Neuronal stem cell (in vitro differentiated cells): Measurements from ENCODE around the gene TENT4B.

Source experiments
- DNase-seq: peaks from one replicate; pipeline ENCODE4 v3.0.0-alpha.2; 2013; ENCODE audit warnings: low spot score
- H2AFZ ChIP-seq: one replicate; pipeline ENCODE4 v1.6.1; 2013; ENCODE audit warnings: mild to moderate bottlenecking, low read length, inconsistent platforms
- H2AK5ac ChIP-seq: 2 replicates; pipeline ENCODE4 v1.6.1; 2013; ENCODE audit warnings: low read depth, mild to moderate bottlenecking, inconsistent platforms, low read length, moderate library complexity, mixed read lengths
- H2BK120ac ChIP-seq: 2 replicates; pipeline ENCODE4 v1.6.1; 2013; ENCODE audit warnings: low read depth, mild to moderate bottlenecking, inconsistent platforms, low read length, moderate library complexity, mixed read lengths
- H2BK12ac ChIP-seq: one replicate; pipeline ENCODE4 v1.6.1; 2013; ENCODE audit warnings: low read length, inconsistent platforms
- H2BK15ac ChIP-seq: 2 replicates; pipeline ENCODE4 v1.6.1; 2013; ENCODE audit warnings: mild to moderate bottlenecking, low read length, inconsistent platforms, mixed read lengths
- H2BK5ac ChIP-seq: one replicate; pipeline ENCODE4 v1.6.1; 2013; ENCODE audit warnings: inconsistent platforms, mild to moderate bottlenecking, low read length, moderate library complexity
- H3K14ac ChIP-seq: one replicate; pipeline ENCODE4 v1.6.1; 2013; ENCODE audit warnings: low read length, inconsistent platforms
- H3K18ac ChIP-seq: 2 replicates; pipeline ENCODE4 v1.6.1; 2013; ENCODE audit warnings: low read length, inconsistent platforms
- H3K23ac ChIP-seq: 2 replicates; pipeline ENCODE4 v1.6.1; 2013; ENCODE audit warnings: low read depth, mild to moderate bottlenecking, mixed read lengths, low read length, inconsistent platforms; ENCODE audit not compliant: poor library complexity
- H3K27ac ChIP-seq: replicated peaks from 3 replicates; pipeline ENCODE4 v1.5.1; 2013; ENCODE audit warnings: low read length, inconsistent platforms
- H3K27me3 ChIP-seq, 3 experiments: 2 replicates each; pipeline ENCODE4 v1.6.1; 2013; ENCODE audit warnings: low read length in 3 of 3, mild to moderate bottlenecking in 2 of 3, inconsistent platforms in 1 of 3, low read depth in 1 of 3, mixed read lengths in 1 of 3, moderate library complexity in 1 of 3; ENCODE audit not compliant: control insufficient read depth in 3 of 3, insufficient read depth in 3 of 3
- H3K36me3 ChIP-seq, 2 donors: replicated peaks in 1 of 2; 2 replicates each; pipeline ENCODE4 v1.6.1; 2013; ENCODE audit warnings: low read length in 2 of 2; ENCODE audit not compliant: control insufficient read depth in 2 of 2, insufficient read depth in 2 of 2
- H3K4ac ChIP-seq: 2 replicates; pipeline ENCODE4 v1.6.1; 2013; ENCODE audit warnings: inconsistent platforms, mild to moderate bottlenecking, low read length, moderate library complexity
- H3K4me1 ChIP-seq, 2 donors: 1 replicate in 1 of 2; 2 replicates in 1 of 2; pipeline ENCODE4 v1.6.1; 2013; ENCODE audit warnings: low read length in 2 of 2, low read depth in 1 of 2; ENCODE audit not compliant: control insufficient read depth in 2 of 2, insufficient read depth in 1 of 2
- H3K4me2 ChIP-seq: one replicate; pipeline ENCODE4 v1.6.1; 2013; ENCODE audit warnings: mild to moderate bottlenecking, low read length, inconsistent platforms; ENCODE audit not compliant: insufficient read depth, poor library complexity, severe bottlenecking
- H3K4me3 ChIP-seq, 2 donors: 2 replicates each; pipeline ENCODE4 v1.5.1; 2013; ENCODE audit warnings: low read length in 2 of 2, mild to moderate bottlenecking in 2 of 2, inconsistent platforms in 1 of 2, moderate library complexity in 1 of 2
- H3K79me1 ChIP-seq: one replicate; pipeline ENCODE4 v1.6.1; 2013; ENCODE audit warnings: low read depth, mild to moderate bottlenecking, inconsistent platforms, low read length, moderate library complexity
- H3K9ac ChIP-seq: one replicate; pipeline ENCODE4 v1.6.1; 2013; ENCODE audit warnings: mild to moderate bottlenecking, low read depth, low read length, inconsistent platforms; ENCODE audit not compliant: poor library complexity
- H3K9me3 ChIP-seq, 2 donors: replicated peaks in 1 of 2; 2 replicates each; pipeline versions ENCODE3 to v1.6.1; 2013; ENCODE audit warnings: low read length in 2 of 2, mild to moderate bottlenecking in 2 of 2, inconsistent platforms in 1 of 2, low read depth in 1 of 2, mixed read lengths in 1 of 2, moderate library complexity in 1 of 2; ENCODE audit not compliant: control insufficient read depth in 2 of 2, insufficient read depth in 1 of 2
- H4K8ac ChIP-seq: one replicate; pipeline ENCODE4 v1.6.1; 2013; ENCODE audit warnings: low read depth, mild to moderate bottlenecking, inconsistent platforms, low read length, moderate library complexity
- H4K91ac ChIP-seq: one replicate; pipeline ENCODE4 v1.6.1; 2013; ENCODE audit warnings: low read length, low read depth, mild to moderate bottlenecking, inconsistent platforms; ENCODE audit not compliant: poor library complexity
- WGBS, 2 donors: extraction: QIAGEN DNeasy Blood & Tissue Kit; methylation state at CpG; one replicate each; pipeline ENCODE4 v1.1.7; 2013; ENCODE audit warnings: missing lambda C conversion rate in 2 of 2, mixed read lengths in 1 of 2; ENCODE audit not compliant: insufficient read length in 2 of 2, insufficient replicate concordance in 1 of 2; ENCODE audit errors: extremely low coverage in 2 of 2; 5-methylcytosine and 5-hydroxymethylcytosine counted together

The TENT4B gene

GRCh38 chr16:50195276-50195675 is 42.2 kb downstream of the TENT4B start:
- no peak for DNase-seq
- peaks cover 0 to 8% of the 10 kb centered on the region in 2 donors for H3K9me3 ChIP-seq
- no peak overlapping the region for H3K14ac ChIP-seq
- no peaks in the 10 kb centered on the region for H3K79me1 ChIP-seq
- no peak overlapping the region for H2AFZ ChIP-seq
- H3K4me3 ChIP-seq, result no peak overlapping the region
- no peaks in the 10 kb centered on the region for H3K27me3 ChIP-seq
- no peaks in the 10 kb centered on the region for H3K4me1 ChIP-seq
- H3K23ac ChIP-seq, result no peak overlapping the region
- H2BK5ac ChIP-seq, result no peak overlapping the region
- no peak overlapping the region for H3K27ac ChIP-seq
- no peak overlapping the region for H2BK120ac ChIP-seq
- H2BK12ac ChIP-seq, result no peak overlapping the region
- no peak overlapping the region for H4K8ac ChIP-seq
- H3K4ac ChIP-seq, result no peak overlapping the region
- H3K4me2 ChIP-seq, result no peak overlapping the region
- no peak overlapping the region for H4K91ac ChIP-seq
- no peak overlapping the region for H3K9ac ChIP-seq
- no peak overlapping the region for H2AK5ac ChIP-seq
- WGBS, 2 donors, result no CpG with 5 or more reads among the region's 2 CpGs
- H2BK15ac ChIP-seq, result no peak overlapping the region
- H3K18ac ChIP-seq, result no peak overlapping the region
- H3K36me3 ChIP-seq, result no peaks in the 10 kb centered on the region

GRCh38 chr16:50195756-50196155 is 42.6 kb downstream of the TENT4B start:
- no peaks in the 10 kb centered on the region for H3K27me3 ChIP-seq
- H3K4me3 ChIP-seq, result no peak overlapping the region
- H2AK5ac ChIP-seq, result no peak overlapping the region
- peaks cover 0 to 8% of the 10 kb centered on the region in 2 donors for H3K9me3 ChIP-seq
- H4K8ac ChIP-seq, result no peak overlapping the region
- H2BK15ac ChIP-seq, result no peak overlapping the region
- H3K4me2 ChIP-seq, result no peak overlapping the region
- H4K91ac ChIP-seq, result no peak overlapping the region
- no peak overlapping the region for H2BK5ac ChIP-seq
- H2BK12ac ChIP-seq, result no peak overlapping the region
- H3K18ac ChIP-seq, result no peak overlapping the region
- H3K9ac ChIP-seq, result no peak overlapping the region
- H3K4me1 ChIP-seq, result no peaks in the 10 kb centered on the region
- no peak for DNase-seq
- H2BK120ac ChIP-seq, result no peak overlapping the region
- WGBS, 2 donors, result no CpG with 5 or more reads among the region's 1 CpG
- H3K14ac ChIP-seq, result no peak overlapping the region
- no peaks in the 10 kb centered on the region for H3K79me1 ChIP-seq
- H3K27ac ChIP-seq, result no peak overlapping the region
- H3K23ac ChIP-seq, result no peak overlapping the region
- H2AFZ ChIP-seq, result no peak overlapping the region
- H3K36me3 ChIP-seq, result no peaks in the 10 kb centered on the region
- no peak overlapping the region for H3K4ac ChIP-seq

GRCh38 chr16:50197582-50197981 is 44.5 kb downstream of the TENT4B start:
- H3K23ac ChIP-seq, result no peak overlapping the region
- no peak overlapping the region for H2AFZ ChIP-seq
- H2BK120ac ChIP-seq, result no peak overlapping the region
- WGBS, 2 donors, result no CpG with 5 or more reads among the region's 7 CpGs
- H3K79me1 ChIP-seq, result no peaks in the 10 kb centered on the region
- no peak overlapping the region for H3K9ac ChIP-seq
- no peak overlapping the region for H3K27ac ChIP-seq
- H3K4ac ChIP-seq, result no peak overlapping the region
- H3K4me1 ChIP-seq, result peaks cover 0 to 3% of the 10 kb centered on the region in 2 donors
- no peak overlapping the region for H3K14ac ChIP-seq
- no peaks in the 10 kb centered on the region for H3K36me3 ChIP-seq
- H3K9me3 ChIP-seq, result peaks cover 0 to 8% of the 10 kb centered on the region in 2 donors
- no peak overlapping the region for H3K4me3 ChIP-seq
- H3K18ac ChIP-seq, result no peak overlapping the region
- H2BK15ac ChIP-seq, result no peak overlapping the region
- no peak overlapping the region for H2BK5ac ChIP-seq
- no peak overlapping the region for H2AK5ac ChIP-seq
- no peak for DNase-seq
- H4K91ac ChIP-seq, result no peak overlapping the region
- H3K27me3 ChIP-seq, result no peaks in the 10 kb centered on the region
- no peak overlapping the region for H3K4me2 ChIP-seq
- H4K8ac ChIP-seq, result no peak overlapping the region
- H2BK12ac ChIP-seq, result no peak overlapping the region

- Histone ChIP-seq H3K14ac (no peak overlapping the region), H3K36me3 (no peaks in the 10 kb centered on the region), H3K9ac (no peak overlapping the region), H3K4me3 (no peak overlapping the region), H3K4me2 (no peak overlapping the region), H3K18ac (no peak overlapping the region), H2AFZ (no peak overlapping the region), H4K91ac (no peak overlapping the region), H2BK120ac (no peak overlapping the region), H3K79me1 (no peaks in the 10 kb centered on the region), H3K4ac (no peak overlapping the region), H2BK5ac (no peak overlapping the region), H3K27me3 (no peaks in the 10 kb centered on the region), H2AK5ac (no peak overlapping the region), H3K23ac (no peak overlapping the region), H3K4me1 (peaks cover 3 to 16% of the 10 kb centered on the region in 2 donors), H3K27ac (no peak overlapping the region), H3K9me3 (peaks cover 0 to 8% of the 10 kb centered on the region in 2 donors), H4K8ac (no peak overlapping the region), H2BK15ac (no peak overlapping the region), H2BK12ac (no peak overlapping the region)
- no peak for DNase-seq
- WGBS, 2 donors, result no CpG with 5 or more reads among the region's 4 CpGs
Observed at GRCh38 chr16:50198802-50199403, 45.8 kb downstream of the TENT4B start.
